Natural killer cell (primary cell): ENCODE measurements around the gene OAT. TPM values are rescaled to one million over a fixed set of nuclear protein-coding genes. Genes with fewer than 3 reads are reported as not detected.

Source experiments
- ATAC-seq, 3 donors: fragments of 150-1000 bp in 2 of 3; fragments of 200-7000 bp in 1 of 3; cut with Tn5 transposase; 1 replicate in 1 of 3; 2 replicates in 2 of 3; pipeline ENCODE4 v1.10.0; 2021; ENCODE audit warnings: mild to moderate bottlenecking in 2 of 3, moderate library complexity in 2 of 3
- DNase-seq, 2 donors: peaks; one replicate each; pipeline versions ENCODE4 v3.0.0 to v3.0.0-alpha.2; 2013 to 2021; ENCODE audit warnings: mixed read lengths in 1 of 2
- H3K27ac ChIP-seq: one replicate; pipeline ENCODE4 v1.5.1; 2013; ENCODE audit warnings: mild to moderate bottlenecking, low read length
- H3K27me3 ChIP-seq: one replicate; pipeline ENCODE4 v1.6.1; 2013; ENCODE audit warnings: low read length; ENCODE audit not compliant: control insufficient read depth, insufficient read depth
- H3K36me3 ChIP-seq: one replicate; pipeline ENCODE4 v1.6.1; 2013; ENCODE audit warnings: low read length; ENCODE audit not compliant: control insufficient read depth, insufficient read depth
- H3K4me1 ChIP-seq: one replicate; pipeline ENCODE4 v1.6.1; 2013; ENCODE audit warnings: low read length; ENCODE audit not compliant: control insufficient read depth, insufficient read depth
- H3K4me3 ChIP-seq: one replicate; pipeline ENCODE4 v1.5.1; 2013; ENCODE audit warnings: low read length
- H3K9me3 ChIP-seq: one replicate; pipeline ENCODE4 v1.6.1; 2013; ENCODE audit warnings: low read length; ENCODE audit not compliant: control insufficient read depth, insufficient read depth
- H3K27ac Mint-ChIP-seq, 2 donors: one replicate each; pipeline ENCODE4 v1.8.0; 2022; ENCODE audit warnings: mild to moderate bottlenecking in 2 of 2, mixed read lengths in 2 of 2, moderate library complexity in 1 of 2
- H3K27me3 Mint-ChIP-seq, 2 donors: one replicate each; pipeline ENCODE4 v1.8.0; 2022; ENCODE audit warnings: low read depth in 2 of 2, mixed read lengths in 2 of 2
- H3K36me3 Mint-ChIP-seq: one replicate; pipeline ENCODE4 v1.8.0; 2022; ENCODE audit warnings: mixed read lengths
- H3K4me1 Mint-ChIP-seq, 2 donors: one replicate each; pipeline ENCODE4 v1.8.0; 2022; ENCODE audit warnings: mixed read lengths in 2 of 2
- H3K4me3 Mint-ChIP-seq: one replicate; pipeline ENCODE4 v1.8.0; 2022; ENCODE audit warnings: mild to moderate bottlenecking, moderate library complexity, mixed read lengths
- H3K9me3 Mint-ChIP-seq, 2 donors: one replicate each; pipeline ENCODE4 v1.8.0; 2022; ENCODE audit warnings: mixed read lengths in 2 of 2
- CTCF ChIP-seq: fragments of 200-600 bp; IDR thresholded peaks from one replicate; pipeline ENCODE4 v1.8.0; 2022; ENCODE audit warnings: antibody characterized with exemption
- WGBS: methylation state at CpG from one replicate; pipeline ENCODE4 v1.1.7; 2013; ENCODE audit warnings: missing lambda C conversion rate; ENCODE audit not compliant: insufficient coverage; 5-methylcytosine and 5-hydroxymethylcytosine counted together
- intact Hi-C: fragments of 100-400 bp; cut with micrococcal nuclease; formaldehyde crosslinking; loops from one replicate; pipeline ENCODE4 v1.14.2; 2022
- total RNA-seq, 4 donors: library from RNA; stranded (reverse); fragments of 120-200 nt in 1 of 4; gene quantifications; one replicate each; pipeline versions ENCODE4 v1.2.3 to v1.2.4, GENCODE V29; 2013 to 2022

The OAT gene
- total RNA-seq, 3 donors from 2014 or later (not counting 1 experiment from before 2014, with no cell fraction given): 35.8 to 60.9 (median 48.4) TPM

- no peak overlapping the region for H3K4me3 ChIP-seq
- H3K9me3 Mint-ChIP-seq: no peaks in the 10 kb centered on the region
- no peaks in the 10 kb centered on the region for H3K36me3 Mint-ChIP-seq
- peaks cover 10% of the 10 kb centered on the region in 2 donors for H3K4me1 Mint-ChIP-seq
- no peak overlapping the region for H3K4me3 Mint-ChIP-seq
- DNase-seq (no peak), ATAC-seq (no peak)
- WGBS: 99% methylated on average over 5 of the region's 5 CpGs
- H3K4me1 ChIP-seq: peaks cover 6% of the 10 kb centered on the region
- H3K27ac ChIP-seq: no peak overlapping the region
- intact Hi-C loops: no loop called here
- no peaks in the 10 kb centered on the region for H3K9me3 ChIP-seq
- peaks cover 38% of the 10 kb centered on the region for H3K36me3 ChIP-seq
- H3K27ac Mint-ChIP-seq: no peak overlapping the region
- TF ChIP-seq CTCF: no peak
- H3K27me3 ChIP-seq: no peaks in the 10 kb centered on the region
- H3K27me3 Mint-ChIP-seq: no peaks in the 10 kb centered on the region
Observed at GRCh38 chr10:124401633-124402032, 17.1 kb downstream of the OAT start.

GRCh38 chr10:124394583-124394982 lies 24.1 kb downstream of the OAT start:
- no peaks in the 10 kb centered on the region for H3K27me3 Mint-ChIP-seq
- WGBS: 88% methylated on average over 1 of the region's 1 CpG
- no peaks in the 10 kb centered on the region for H3K4me1 Mint-ChIP-seq

GRCh38 chr10:124392626-124393342 lies 25.9 kb downstream of the OAT start:
- WGBS: 97% methylated on average over 11 of the region's 11 CpGs
- Histone ChIP-seq H3K4me1 (peaks cover 13% of the 10 kb centered on the region), H3K27ac (no peak overlapping the region), H3K9me3 (no peaks in the 10 kb centered on the region), H3K36me3 (peaks cover 3% of the 10 kb centered on the region), H3K27me3 (no peaks in the 10 kb centered on the region), H3K4me3 (no peak overlapping the region)
- no peak for DNase-seq
- no peaks in the 10 kb centered on the region for H3K27me3 Mint-ChIP-seq
- TF ChIP-seq CTCF: no peak
- no peak overlapping the region for H3K27ac Mint-ChIP-seq
- intact Hi-C loops: no loop called here
- no peaks in the 10 kb centered on the region for H3K36me3 Mint-ChIP-seq
- H3K4me3 Mint-ChIP-seq: no peak overlapping the region
- ATAC-seq: no peak
- no peaks in the 10 kb centered on the region for H3K4me1 Mint-ChIP-seq
- H3K9me3 Mint-ChIP-seq: no peaks in the 10 kb centered on the region

More at GRCh38 chr10:124394583-124394982, 24.1 kb downstream of the OAT start:
- Mint-ChIP-seq H3K9me3 (no peaks in the 10 kb centered on the region), H3K36me3 (no peaks in the 10 kb centered on the region), H3K4me3 (no peak overlapping the region), H3K27ac (no peak overlapping the region)
- TF ChIP-seq CTCF: no peak
- DNase-seq (no peak), ATAC-seq (no peak)
- H3K27me3 ChIP-seq: no peaks in the 10 kb centered on the region
- H3K4me1 ChIP-seq: peaks cover 2% of the 10 kb centered on the region
- intact Hi-C loops: no loop called here
- no peaks in the 10 kb centered on the region for H3K9me3 ChIP-seq
- peaks cover 4% of the 10 kb centered on the region for H3K36me3 ChIP-seq
- H3K27ac ChIP-seq: no peak overlapping the region
- no peak overlapping the region for H3K4me3 ChIP-seq
